Measurements from ENCODE around the gene SLC36A4. TPM values are rescaled to one million over a fixed set of nuclear protein-coding genes. Genes with fewer than 3 reads are reported as not detected.

Gene SLC36A4
- total RNA-seq (2022; extraction: Qiagen RNA extraction), result 14.2 to 18.4 TPM (median 17.5 TPM) in 5 replicates

GRCh38 chr11:93197380-93198214 lies at the start of gene SLC36A4:
SLC36A4 (minus strand) TSS chr11:93197991; CDS start chr11:93197832, 159 bp downstream.

Other genes with a start within 250 kb of the SLC36A4 start
- gene MTNR1B, start 228.3 kb downstream of the SLC36A4 start, total RNA-seq (2022; extraction: Qiagen RNA extraction), result not detected in 5 replicates
- not detected in 5 replicates for gene DEUP1, start 132.8 kb upstream of the SLC36A4 start, total RNA-seq (2022; extraction: Qiagen RNA extraction)